Measurements from ENCODE around the gene COTL1.

The COTL1 gene

DNA sequence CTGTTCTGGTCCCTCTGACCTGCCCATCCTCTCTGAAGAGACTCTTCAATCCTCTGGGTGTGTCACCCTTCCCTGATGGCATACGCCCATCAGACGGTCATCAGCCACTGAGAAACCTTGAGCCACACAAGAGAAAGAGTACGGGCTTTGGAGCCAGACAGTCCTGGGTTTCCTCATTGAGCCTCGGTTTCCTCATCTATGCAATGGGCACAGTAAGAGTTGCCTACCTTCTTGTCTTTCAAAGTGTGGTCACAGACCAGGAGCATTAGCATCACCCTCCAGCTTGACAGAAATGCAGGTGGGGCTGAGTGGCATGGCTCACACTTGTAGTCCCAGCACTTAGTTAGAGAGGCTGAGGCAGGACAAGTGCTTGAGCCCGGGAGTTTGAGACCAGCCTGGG is 87.3 kb downstream of the COTL1 start:
- peak overlapping the region; percentile 21 for H4K91ac ChIP-seq (ENCODE audit: low read length)
- H3K18ac ChIP-seq (ENCODE audit: low read depth in 1 of 2, low read length in 2 of 2) = no peak overlapping the region
- no peak overlapping the region for H2BK120ac ChIP-seq (ENCODE audit: low read depth, low read length)
- no peak overlapping the region for H3K9ac ChIP-seq (ENCODE audit: low read length)
- H3K14ac ChIP-seq (ENCODE audit: low read length in 2 of 2) = no peak overlapping the region
- no peak overlapping the region for H3K27ac ChIP-seq (ENCODE audit: low read length, poor library complexity, severe bottlenecking)
- no peak overlapping the region for H2AFZ ChIP-seq (ENCODE audit: low read depth, low read length)
- no peak overlapping the region for H3K4ac ChIP-seq (ENCODE audit: low read depth in 1 of 2, low read length in 2 of 2)
- H2BK15ac ChIP-seq (ENCODE audit: low read depth, poor library complexity, severe bottlenecking) = no peak overlapping the region
- no peak overlapping the region for H3K4me2 ChIP-seq (ENCODE audit: low read length, poor library complexity, severe bottlenecking)
- no peaks in the 10 kb centered on the region for H3K36me3 ChIP-seq (ENCODE audit: control insufficient read depth in 1 of 2, insufficient read depth in 2 of 2, low read depth in 1 of 2, low read length in 2 of 2)
- H3K4me1 ChIP-seq (ENCODE audit: control insufficient read depth, insufficient read depth, low read depth, low read length) = peaks cover 16% of the 10 kb centered on the region
- no peaks in the 10 kb centered on the region for H3K79me1 ChIP-seq (replicated peaks; ENCODE audit: low read length, poor library complexity, severe bottlenecking)
- H2BK12ac ChIP-seq (ENCODE audit: low read length in 2 of 2) = peak overlapping the region in 1 of 2 experiments; percentile 63
- no peak overlapping the region for H2BK5ac ChIP-seq (ENCODE audit: low read depth, low read length, poor library complexity, severe bottlenecking)
- no peak overlapping the region for H3K23ac ChIP-seq (ENCODE audit: low read length in 2 of 2)
- H4K8ac ChIP-seq (ENCODE audit: low read length) = no peak overlapping the region
- no peaks in the 10 kb centered on the region for H3K27me3 ChIP-seq (ENCODE audit: control insufficient read depth in 1 of 2, insufficient read depth in 1 of 2, low read length in 2 of 2)
- H2AK5ac ChIP-seq (ENCODE audit: low read length, severe bottlenecking) = peak overlapping the region; percentile 1
- no peak overlapping the region for H3K4me3 ChIP-seq (ENCODE audit: insufficient read depth in 1 of 2, low read depth in 1 of 2, low read length in 2 of 2)
- H3K9me3 ChIP-seq (ENCODE audit: control insufficient read depth, low read length) = peaks cover 4% of the 10 kb centered on the region
- DNase-seq = no peak
- WGBS = 98% methylated on average over 5 of the region's 5 CpGs

DNA sequence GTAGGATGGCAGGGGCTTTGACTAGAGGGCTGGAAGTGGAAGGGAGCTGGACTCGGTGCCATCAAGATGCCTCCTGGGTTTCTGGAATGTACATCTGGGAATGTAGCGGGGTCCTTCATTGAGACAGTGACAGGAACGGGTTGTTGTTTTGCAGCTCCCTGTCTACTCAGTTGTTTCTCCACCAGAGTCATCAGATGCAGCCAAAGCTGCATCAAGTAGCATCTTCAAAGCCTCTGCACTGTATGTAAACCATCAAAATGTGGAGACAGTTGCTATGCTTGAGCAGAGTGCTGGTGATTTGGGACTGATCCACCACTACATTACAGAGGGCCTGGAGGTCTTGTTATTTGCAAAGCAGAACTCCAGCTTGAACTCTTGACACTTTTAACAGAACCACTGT is 88.3 kb downstream of the COTL1 start:
- Histone ChIP-seq H3K9ac (ENCODE audit: low read length) (no peak overlapping the region), H2AK5ac (ENCODE audit: low read length, severe bottlenecking) (no peak overlapping the region), H3K9me3 (ENCODE audit: control insufficient read depth, low read length) (peaks cover 4% of the 10 kb centered on the region), H3K18ac (ENCODE audit: low read depth in 1 of 2, low read length in 2 of 2) (no peak overlapping the region), H4K91ac (ENCODE audit: low read length) (no peak overlapping the region), H2BK120ac (ENCODE audit: low read depth, low read length) (no peak overlapping the region), H4K8ac (ENCODE audit: low read length) (no peak overlapping the region), H2AFZ (ENCODE audit: low read depth, low read length) (no peak overlapping the region), H3K4me1 (ENCODE audit: control insufficient read depth, insufficient read depth, low read depth, low read length) (peaks cover 16% of the 10 kb centered on the region), H2BK5ac (ENCODE audit: low read depth, low read length, poor library complexity, severe bottlenecking) (no peak overlapping the region), H3K27ac (ENCODE audit: low read length, poor library complexity, severe bottlenecking) (no peak overlapping the region), H3K4me2 (ENCODE audit: low read length, poor library complexity, severe bottlenecking) (no peak overlapping the region), H3K27me3 (ENCODE audit: control insufficient read depth in 1 of 2, insufficient read depth in 1 of 2, low read length in 2 of 2) (no peaks in the 10 kb centered on the region), H3K4me3 (ENCODE audit: insufficient read depth in 1 of 2, low read depth in 1 of 2, low read length in 2 of 2) (no peak overlapping the region), H2BK15ac (ENCODE audit: low read depth, poor library complexity, severe bottlenecking) (no peak overlapping the region), H3K23ac (ENCODE audit: low read length in 2 of 2) (no peak overlapping the region), H3K79me1 (replicated peaks; ENCODE audit: low read length, poor library complexity, severe bottlenecking) (no peaks in the 10 kb centered on the region), H3K14ac (ENCODE audit: low read length in 2 of 2) (no peak overlapping the region), H3K36me3 (ENCODE audit: control insufficient read depth in 1 of 2, insufficient read depth in 2 of 2, low read depth in 1 of 2, low read length in 2 of 2) (no peaks in the 10 kb centered on the region), H2BK12ac (ENCODE audit: low read length in 2 of 2) (peak overlapping the region in 1 of 2 experiments; percentile 30), H3K4ac (ENCODE audit: low read depth in 1 of 2, low read length in 2 of 2) (no peak overlapping the region)
- 97% methylated on average over 3 of the region's 3 CpGs for WGBS
- no peak for DNase-seq

DNA sequence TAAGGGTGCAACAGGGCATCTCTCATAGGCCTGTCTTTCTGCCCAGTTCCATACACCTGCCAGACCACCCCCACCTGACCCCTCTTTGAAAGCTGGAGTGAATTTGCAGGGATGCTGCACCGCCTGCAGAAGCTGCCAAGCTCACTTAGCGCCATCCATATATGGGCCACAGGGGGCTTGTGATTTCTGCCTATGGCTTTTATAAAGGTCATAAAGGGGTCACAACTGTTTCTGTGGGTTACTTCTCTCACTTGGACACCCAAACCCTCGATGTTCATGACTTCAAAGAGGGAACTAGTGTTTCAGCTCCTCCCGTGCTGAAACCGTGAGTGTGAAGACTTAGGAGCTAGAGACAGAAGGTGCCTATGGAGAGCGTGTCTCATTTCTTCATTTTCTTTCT is 89.6 kb downstream of the COTL1 start:
- WGBS = 94% methylated on average over 2 of the region's 6 CpGs
- no peak overlapping the region for H2AK5ac ChIP-seq (ENCODE audit: low read length, severe bottlenecking)

DNA sequence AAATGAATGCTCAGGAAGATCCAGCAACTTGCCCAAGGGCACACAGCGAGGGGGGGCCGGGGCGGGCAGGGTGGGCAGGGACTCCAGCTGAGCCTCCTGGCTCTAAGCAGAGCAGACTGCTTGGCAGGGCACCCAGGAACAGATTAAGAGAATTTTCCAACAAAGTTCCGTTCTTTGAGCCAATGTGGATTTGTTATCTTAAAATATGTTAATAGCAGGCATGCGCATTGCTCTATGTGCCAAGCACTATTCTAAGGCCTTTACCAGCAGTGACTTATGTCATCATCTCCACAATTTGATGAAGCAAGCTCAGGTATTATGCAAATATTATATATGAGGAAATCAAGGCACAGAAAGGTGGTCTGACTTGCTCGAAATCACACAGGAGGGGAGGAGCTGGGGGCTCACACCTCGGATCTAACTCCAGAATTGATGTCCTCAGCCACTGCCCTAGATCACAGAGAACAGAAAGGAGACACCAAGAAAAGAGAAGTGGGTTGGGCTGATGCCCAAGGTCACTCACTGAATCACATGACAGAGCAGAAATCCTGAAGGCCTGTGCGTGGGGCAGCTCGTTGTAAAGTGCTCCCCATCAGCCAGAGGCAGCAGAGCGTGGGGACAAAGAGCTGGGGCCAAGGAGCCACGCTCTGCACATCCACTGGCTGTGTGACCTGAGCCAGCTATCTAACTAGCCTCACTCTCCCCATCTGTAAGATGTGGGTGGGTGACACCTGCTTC is 90.2 kb downstream of the COTL1 start:
- H3K36me3 ChIP-seq (ENCODE audit: control insufficient read depth in 1 of 2, insufficient read depth in 2 of 2, low read depth in 1 of 2, low read length in 2 of 2) = no peaks in the 10 kb centered on the region
- no peak overlapping the region for H4K91ac ChIP-seq (ENCODE audit: low read length)
- H3K4me3 ChIP-seq (ENCODE audit: insufficient read depth in 1 of 2, low read depth in 1 of 2, low read length in 2 of 2) = peak overlapping the region in 1 of 2 experiments; percentile 33
- H3K4me2 ChIP-seq (ENCODE audit: low read length, poor library complexity, severe bottlenecking) = no peak overlapping the region
- no peak overlapping the region for H3K18ac ChIP-seq (ENCODE audit: low read depth in 1 of 2, low read length in 2 of 2)
- H3K27ac ChIP-seq (ENCODE audit: low read length, poor library complexity, severe bottlenecking) = no peak overlapping the region
- no peak overlapping the region for H2AFZ ChIP-seq (ENCODE audit: low read depth, low read length)
- no peak overlapping the region for H2BK15ac ChIP-seq (ENCODE audit: low read depth, poor library complexity, severe bottlenecking)
- no peak overlapping the region for H4K8ac ChIP-seq (ENCODE audit: low read length)
- H3K23ac ChIP-seq (ENCODE audit: low read length in 2 of 2) = no peak overlapping the region
- no peaks in the 10 kb centered on the region for H3K79me1 ChIP-seq (replicated peaks; ENCODE audit: low read length, poor library complexity, severe bottlenecking)
- peak overlapping the region; percentile 46 for H2AK5ac ChIP-seq (ENCODE audit: low read length, severe bottlenecking)
- H3K4ac ChIP-seq (ENCODE audit: low read depth in 1 of 2, low read length in 2 of 2) = peak overlapping the region in 1 of 2 experiments; percentile 3
- H3K4me1 ChIP-seq (ENCODE audit: control insufficient read depth, insufficient read depth, low read depth, low read length) = peaks cover 16% of the 10 kb centered on the region
- WGBS = 94% methylated on average over 8 of the region's 11 CpGs
- peak overlapping the region; percentile 75 for H3K9ac ChIP-seq (ENCODE audit: low read length)
- no peak overlapping the region for H2BK120ac ChIP-seq (ENCODE audit: low read depth, low read length)
- H2BK12ac ChIP-seq (ENCODE audit: low read length in 2 of 2) = peak overlapping the region in 1 of 2 experiments; percentile 45
- H3K9me3 ChIP-seq (ENCODE audit: control insufficient read depth, low read length) = peaks cover 4% of the 10 kb centered on the region
- peak overlapping the region in 1 of 2 experiments; percentile 26 for H3K14ac ChIP-seq (ENCODE audit: low read length in 2 of 2)
- no peak overlapping the region for H2BK5ac ChIP-seq (ENCODE audit: low read depth, low read length, poor library complexity, severe bottlenecking)
- H3K27me3 ChIP-seq (ENCODE audit: control insufficient read depth in 1 of 2, insufficient read depth in 1 of 2, low read length in 2 of 2) = no peaks in the 10 kb centered on the region
- no peak for DNase-seq

More for the DNA sequence above, 89.6 kb downstream of the COTL1 start:
- Histone ChIP-seq H2BK12ac (ENCODE audit: low read length in 2 of 2) (no peak overlapping the region), H3K9ac (ENCODE audit: low read length) (no peak overlapping the region), H3K14ac (ENCODE audit: low read length in 2 of 2) (no peak overlapping the region), H3K4ac (ENCODE audit: low read depth in 1 of 2, low read length in 2 of 2) (no peak overlapping the region), H2BK15ac (ENCODE audit: low read depth, poor library complexity, severe bottlenecking) (no peak overlapping the region), H2BK120ac (ENCODE audit: low read depth, low read length) (no peak overlapping the region), H2AFZ (ENCODE audit: low read depth, low read length) (no peak overlapping the region), H2BK5ac (ENCODE audit: low read depth, low read length, poor library complexity, severe bottlenecking) (no peak overlapping the region), H3K4me2 (ENCODE audit: low read length, poor library complexity, severe bottlenecking) (no peak overlapping the region), H3K27me3 (ENCODE audit: control insufficient read depth in 1 of 2, insufficient read depth in 1 of 2, low read length in 2 of 2) (no peaks in the 10 kb centered on the region), H3K4me3 (ENCODE audit: insufficient read depth in 1 of 2, low read depth in 1 of 2, low read length in 2 of 2) (no peak overlapping the region), H3K27ac (ENCODE audit: low read length, poor library complexity, severe bottlenecking) (no peak overlapping the region), H3K9me3 (ENCODE audit: control insufficient read depth, low read length) (peaks cover 4% of the 10 kb centered on the region), H3K79me1 (replicated peaks; ENCODE audit: low read length, poor library complexity, severe bottlenecking) (no peaks in the 10 kb centered on the region), H3K23ac (ENCODE audit: low read length in 2 of 2) (no peak overlapping the region), H3K4me1 (ENCODE audit: control insufficient read depth, insufficient read depth, low read depth, low read length) (peaks cover 21% of the 10 kb centered on the region), H3K36me3 (ENCODE audit: control insufficient read depth in 1 of 2, insufficient read depth in 2 of 2, low read depth in 1 of 2, low read length in 2 of 2) (no peaks in the 10 kb centered on the region), H4K8ac (ENCODE audit: low read length) (no peak overlapping the region), H3K18ac (ENCODE audit: low read depth in 1 of 2, low read length in 2 of 2) (no peak overlapping the region), H4K91ac (ENCODE audit: low read length) (no peak overlapping the region)
- no peak for DNase-seq

Data from mesenchymal stem cell (in vitro differentiated cells and primary cell).